Superior temporal gyrus (tissue), 1 donor: Measurements from ENCODE around the gene NIT1.

Source experiments
- DNase-seq: peaks from one replicate; pipeline ENCODE4 v3.0.0-alpha.2; 2016; ENCODE audit errors: extremely low spot score

NIT1 gene

GRCh38 chr1:161145832-161146231, 27.9 kb downstream of the NIT1 start:
- DNase-seq = no peak

- no peak for DNase-seq
Observed at GRCh38 chr1:161153176-161153575, 35.3 kb downstream of the NIT1 start.

GRCh38 chr1:161153682-161154337, 35.9 kb downstream of the NIT1 start, which contains the start of gene UFC1:
Gene UFC1, plus strand, starts transcription at chr1:161153978. Its CDS starts 20 bp downstream, at chr1:161153998.
- DNase-seq = peak; percentile 95

DNA sequence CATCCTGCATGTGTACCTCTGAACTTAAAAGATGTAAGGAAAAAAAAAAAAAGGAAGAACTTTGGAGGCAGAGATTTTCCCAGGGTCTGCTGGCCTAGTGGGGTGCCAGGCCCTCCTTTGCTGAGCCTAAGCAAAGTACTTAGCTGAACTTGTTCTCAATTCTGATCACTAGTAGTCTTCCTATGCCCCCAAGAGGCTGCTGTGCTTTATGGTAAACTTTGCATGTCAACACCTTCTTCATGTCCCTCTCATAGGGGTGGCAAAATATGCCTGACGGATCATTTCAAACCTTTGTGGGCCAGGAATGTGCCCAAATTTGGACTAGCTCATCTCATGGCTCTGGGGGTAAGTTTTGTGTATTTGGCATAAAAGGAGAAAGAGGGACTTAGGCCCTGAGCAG, 40.0 kb downstream of the NIT1 start:
- DNase-seq = no peak

DNA sequence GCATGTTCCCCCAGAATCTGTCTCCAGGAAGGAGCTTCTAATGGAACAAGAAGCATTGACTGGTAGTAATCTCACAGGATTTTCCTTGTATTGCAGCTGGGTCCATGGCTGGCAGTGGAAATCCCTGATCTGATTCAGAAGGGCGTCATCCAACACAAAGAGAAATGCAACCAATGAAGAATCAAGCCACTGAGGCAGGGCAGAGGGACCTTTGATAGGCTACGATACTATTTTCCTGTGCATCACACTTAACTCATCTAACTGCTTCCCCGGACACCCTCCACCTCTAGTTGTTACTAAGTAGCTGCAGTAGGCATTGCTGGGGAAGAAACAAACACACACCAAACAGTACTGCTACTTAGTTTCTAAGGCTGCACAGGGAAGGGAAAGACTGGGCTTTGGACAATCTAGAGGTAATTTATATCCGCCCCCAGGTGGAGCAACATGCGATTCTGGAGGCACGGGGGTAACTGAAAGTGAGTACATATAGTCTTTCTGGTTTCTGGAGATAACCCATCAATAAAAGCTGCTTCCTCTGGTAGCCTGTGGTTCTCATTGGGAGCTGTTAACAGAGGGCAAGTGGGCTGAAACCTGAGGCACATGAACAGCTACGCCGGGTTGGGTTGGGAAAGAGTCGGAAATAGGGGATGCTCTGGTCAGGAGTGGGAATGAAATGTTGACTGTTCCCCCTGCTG, 40.6 kb downstream of the NIT1 start:
- DNase-seq = no peak

GRCh38 chr1:161159087-161159912, 41.4 kb downstream of the NIT1 start, which contains the start of gene USP21:
Gene USP21, plus strand, starts transcription at chr1:161159500. Its CDS starts 1,141 bp downstream, at chr1:161160641.
- DNase-seq = peak; percentile 97

DNA sequence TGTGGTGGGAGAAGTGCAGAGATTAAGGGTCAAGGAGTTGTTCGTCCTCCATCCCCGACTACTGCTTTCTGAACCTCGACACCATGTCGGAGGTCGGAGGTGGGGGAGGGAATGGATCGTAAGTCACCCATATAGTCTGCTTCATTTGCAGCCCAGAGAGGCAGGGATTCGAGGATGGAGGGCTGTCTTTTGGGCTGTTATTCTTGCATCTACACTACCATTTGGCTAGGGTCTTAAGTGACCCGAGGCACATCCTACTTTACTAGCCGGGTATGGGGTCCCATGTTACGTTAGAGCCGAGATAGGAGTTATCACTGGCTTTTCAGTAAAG, 42.0 kb downstream of the NIT1 start:
- no peak for DNase-seq

DNA sequence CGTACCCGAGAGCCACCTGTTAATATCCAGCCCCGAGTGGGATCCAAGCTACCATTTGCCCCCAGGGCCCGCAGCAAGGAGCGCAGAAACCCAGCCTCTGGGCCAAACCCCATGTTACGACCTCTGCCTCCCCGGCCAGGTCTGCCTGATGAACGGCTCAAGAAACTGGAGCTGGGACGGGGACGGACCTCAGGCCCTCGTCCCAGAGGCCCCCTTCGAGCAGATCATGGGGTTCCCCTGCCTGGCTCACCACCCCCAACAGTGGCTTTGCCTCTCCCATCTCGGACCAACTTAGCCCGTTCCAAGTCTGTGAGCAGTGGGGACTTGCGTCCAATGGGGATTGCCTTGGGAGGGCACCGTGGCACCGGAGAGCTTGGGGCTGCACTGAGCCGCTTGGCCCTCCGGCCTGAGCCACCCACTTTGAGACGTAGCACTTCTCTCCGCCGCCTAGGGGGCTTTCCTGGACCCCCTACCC, 42.8 kb downstream of the NIT1 start:
- DNase-seq = no peak

- no peak for DNase-seq
Observed at GRCh38 chr1:161161652-161162051, 43.7 kb downstream of the NIT1 start.

GRCh38 chr1:161162052-161162451, 44.1 kb downstream of the NIT1 start:
- no peak for DNase-seq

GRCh38 chr1:161162806-161163205, 44.9 kb downstream of the NIT1 start:
- no peak for DNase-seq

- no peak for DNase-seq
Observed at GRCh38 chr1:161163793-161164192, 45.9 kb downstream of the NIT1 start.

DNA sequence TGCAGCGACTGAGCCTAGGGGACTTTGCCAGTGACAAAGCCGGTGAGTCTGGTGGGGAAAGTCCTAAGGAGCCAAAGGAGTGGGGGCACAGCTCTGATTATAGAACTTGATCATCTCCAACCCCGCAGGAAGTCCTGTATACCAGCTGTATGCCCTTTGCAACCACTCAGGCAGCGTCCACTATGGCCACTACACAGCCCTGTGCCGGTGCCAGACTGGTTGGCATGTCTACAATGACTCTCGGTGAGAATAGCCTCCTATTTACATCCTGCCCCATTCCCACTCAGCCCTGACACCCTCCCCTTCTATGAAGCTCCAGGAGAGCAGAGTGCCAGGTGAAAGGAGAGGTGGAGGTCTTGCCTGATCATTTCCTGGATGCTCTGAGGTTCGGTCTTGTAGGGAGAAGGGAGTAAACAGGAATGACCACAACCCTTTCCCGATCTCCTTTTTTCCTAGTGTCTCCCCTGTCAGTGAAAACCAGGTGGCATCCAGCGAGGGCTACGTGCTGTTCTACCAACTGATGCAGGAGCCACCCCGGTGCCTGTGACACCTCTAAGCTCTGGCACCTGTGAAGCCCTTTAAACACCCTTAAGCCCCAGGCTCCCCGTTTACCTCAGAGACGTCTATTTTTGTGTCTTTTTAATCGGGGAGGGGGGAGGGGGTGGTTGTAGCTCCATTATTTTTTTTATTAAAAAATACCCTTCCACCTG, 47.2 kb downstream of the NIT1 start:
- DNase-seq = no peak

- DNase-seq = peak; percentile 99
Observed at GRCh38 chr1:161165742-161166668, 48.1 kb downstream of the NIT1 start, which contains the start of gene PPOX. Gene PPOX, plus strand, starts transcription at chr1:161166426. Its CDS starts 422 bp downstream, at chr1:161166848.

GRCh38 chr1:161166669-161167548, 49.0 kb downstream of the NIT1 start:
- DNase-seq = no peak

GRCh38 chr1:161168906-161169305, 51.0 kb downstream of the NIT1 start:
- no peak for DNase-seq
